Panc1 (cell line): ENCODE measurements around the gene KIAA0930. TPM values are rescaled to one million over a fixed set of nuclear protein-coding genes. Genes with fewer than 3 reads are reported as not detected.

Experiments
- ATAC-seq: fragments of 200-7000 bp; cut with Tn5 transposase; 2 replicates; pipeline ENCODE4 v1.9.1; 2020; ENCODE audit warnings: mild to moderate bottlenecking, moderate library complexity
- BruUV-seq: library from RNA; stranded (reverse); fragments of 400-500 nt; replicated peaks from 2 replicates; lab custom pipeline; 2021; lab: Mats Ljungman, UMichigan
- CTCF ChIA-PET: fragments of 300-600 bp; sonication (Branson Sonifier 250); formaldehyde crosslinking; loops from one replicate; lab custom pipeline; 2022; ENCODE audit warnings: antibody characterized with exemption; lab: Charles Lee
- POLR2A ChIA-PET: fragments of 300-600 bp; sonication (Branson Sonifier 250); formaldehyde crosslinking; loops from one replicate; lab custom pipeline; 2022; ENCODE audit warnings: antibody characterized with exemption; lab: Charles Lee
- DNase-seq: peaks from one replicate; pipeline ENCODE4 v3.0.0-alpha.2; 2010; ENCODE audit warnings: low read depth, low spot score
- H3K27ac ChIP-seq: 2 replicates; pipeline ENCODE4 v1.5.1; 2011; ENCODE audit warnings: mild to moderate bottlenecking, low read length, inconsistent platforms
- H3K27me3 ChIP-seq: fragments of 200-500 bp; sonication (Bioruptor generic); 2 replicates; pipeline ENCODE4 v1.6.0; 2014; ENCODE audit warnings: low read length, inconsistent platforms; ENCODE audit not compliant: control insufficient read depth, insufficient read depth
- H3K36me3 ChIP-seq: fragments of 200-500 bp; sonication (Bioruptor generic); 2 replicates; pipeline ENCODE4 v1.5.1; 2014; ENCODE audit warnings: inconsistent platforms, mild to moderate bottlenecking, low read length, moderate library complexity; ENCODE audit not compliant: control insufficient read depth, insufficient read depth
- H3K4me1 ChIP-seq: 2 replicates; pipeline ENCODE4 v1.5.1; 2011; ENCODE audit warnings: inconsistent platforms, mild to moderate bottlenecking, low read length, moderate library complexity; ENCODE audit not compliant: control insufficient read depth, insufficient read depth
- H3K4me3 ChIP-seq, 2 experiments: 2 replicates each; pipeline ENCODE4 v1.5.1; 2011 to 2012; ENCODE audit warnings: low read depth in 2 of 2, low read length in 2 of 2, mild to moderate bottlenecking in 2 of 2, inconsistent platforms in 1 of 2, moderate library complexity in 1 of 2
- H3K9me3 ChIP-seq: fragments of 200-500 bp; sonication (Bioruptor generic); 2 replicates; pipeline ENCODE4 v1.5.1; 2014; ENCODE audit warnings: low read depth, mild to moderate bottlenecking, inconsistent platforms, low read length, moderate library complexity; ENCODE audit not compliant: control insufficient read depth, insufficient read depth
- CTCF ChIP-seq: fragments of 450-650 bp; IDR thresholded peaks from 2 replicates; pipeline ENCODE4 v1.5.1; 2017; ENCODE audit warnings: mild to moderate bottlenecking
- POLR2AphosphoS5 ChIP-seq: IDR thresholded peaks from 2 replicates; pipeline ENCODE4 v1.6.1; 2012; ENCODE audit warnings: mild to moderate bottlenecking, low read depth, low read length, moderate library complexity
- REST ChIP-seq, 2 experiments: IDR thresholded peaks; 2 replicates each; pipeline ENCODE4 v1.6.1; 2011 to 2012; ENCODE audit warnings: low read depth in 2 of 2, control low read depth in 1 of 2, low read length in 1 of 2, mild to moderate bottlenecking in 1 of 2, moderate library complexity in 1 of 2; ENCODE audit not compliant: insufficient read depth in 1 of 2
- SIN3A ChIP-seq: IDR thresholded peaks from 2 replicates; pipeline ENCODE4 v1.6.1; 2012; ENCODE audit warnings: low read depth, mild to moderate bottlenecking, low read length, moderate library complexity, borderline replicate concordance; ENCODE audit not compliant: insufficient read depth
- TCF7L2 ChIP-seq: IDR thresholded peaks from 2 replicates; pipeline ENCODE4 v1.6.1; 2011; ENCODE audit warnings: mild to moderate bottlenecking, low read depth, low read length, inconsistent platforms
- in situ Hi-C: cut with HindIII; loops from 2 replicates; pipeline ENCODE4 v1.10.0; 2016; ENCODE audit warnings: low sequenced_read_pairs, low pct_unique_long_range_greater_than_20kb
- intact Hi-C: fragments of 100-400 bp; cut with micrococcal nuclease; formaldehyde crosslinking; loops from one replicate; pipeline ENCODE4 v1.10.0; 2022; ENCODE audit not compliant: unreplicated experiment
- total RNA-seq: library from RNA; stranded (reverse); gene quantifications from one replicate; pipeline ENCODE4 v1.2.1, GENCODE V29; 2021; ENCODE audit not compliant: unreplicated experiment

The KIAA0930 gene
- total RNA-seq, 1 experiment from 2014 or later: 42.5 TPM

GRCh38 chr22:45150139-45150538 lies 90.6 kb downstream of the KIAA0930 start:
- BruUV-seq: no TSS peak
- Histone ChIP-seq H3K27ac (no peak overlapping the region), H3K4me1 (no peaks in the 10 kb centered on the region), H3K36me3 (no peaks in the 10 kb centered on the region), H3K4me3 (no peak overlapping the region), H3K27me3 (no peaks in the 10 kb centered on the region), H3K9me3 (no peaks in the 10 kb centered on the region)
- no peak for ATAC-seq
- ChIA-PET POLR2A (no interaction called here), CTCF (no interaction called here)
- DNase-seq: no peak
- in situ Hi-C loops: no loop called here
- intact Hi-C loops: no loop called here
- TF ChIP-seq SIN3A (no peak), TCF7L2 (no peak)

GRCh38 chr22:45149671-45150070 lies 91.0 kb downstream of the KIAA0930 start:
- no peaks in the 10 kb centered on the region for H3K36me3 ChIP-seq
- ATAC-seq (no peak), DNase-seq (no peak)
- H3K4me1 ChIP-seq: no peaks in the 10 kb centered on the region
- H3K4me3 ChIP-seq: no peak overlapping the region
- TF ChIP-seq POLR2AphosphoS5 (no peak), TCF7L2 (no peak), CTCF (no peak), SIN3A (no peak), REST (IDR thresholded peaks at IDR 0.05; ENCODE audit: insufficient read depth in 1 of 2, low read depth in 2 of 2, low read length in 1 of 2) (no peak)
- intact Hi-C loops: no loop called here
- in situ Hi-C loops: no loop called here
- ChIA-PET CTCF (no interaction called here), POLR2A (no interaction called here)
- H3K9me3 ChIP-seq: no peaks in the 10 kb centered on the region
- no peaks in the 10 kb centered on the region for H3K27me3 ChIP-seq
- BruUV-seq: no TSS peak
- no peak overlapping the region for H3K27ac ChIP-seq

GRCh38 chr22:45144916-45145315 lies 95.8 kb downstream of the KIAA0930 start:
- Histone ChIP-seq H3K4me3 (no peak overlapping the region), H3K27me3 (no peaks in the 10 kb centered on the region), H3K9me3 (0 out of 2 replicates have a peak, but pooled peaks cover 3% of the 10 kb centered on the region), H3K27ac (no peak overlapping the region), H3K36me3 (no peaks in the 10 kb centered on the region), H3K4me1 (no peaks in the 10 kb centered on the region)
- ChIA-PET CTCF (no interaction called here), POLR2A (no interaction called here)
- DNase-seq: no peak
- intact Hi-C loops: no loop called here
- TF ChIP-seq SIN3A (no peak), POLR2AphosphoS5 (no peak), TCF7L2 (no peak), REST (IDR thresholded peaks at IDR 0.05; ENCODE audit: insufficient read depth in 1 of 2, low read depth in 2 of 2, low read length in 1 of 2) (no peak), CTCF (no peak)
- BruUV-seq: no TSS peak
- in situ Hi-C loops: no loop called here
- ATAC-seq: no peak
